ENCODE measurements around the gene TBCCD1. TPM values are rescaled to one million over a fixed set of nuclear protein-coding genes. Genes with fewer than 3 reads are reported as not detected.
"Not testable (repeated sequence)": the region's sequence is repeated elsewhere in the genome, so short reads cannot be mapped to it uniquely, and the experiment has no call there.

Gene TBCCD1
- polyA plus RNA-seq, 4 donors = 3.2 to 15.6 (median 5.3) TPM

GRCh38 chr3:186577521-186577920 lies 10.4 kb upstream of the TBCCD1 start:
- Histone ChIP-seq H3K4me3 (ENCODE audit: low read depth in 1 of 3, low read length in 3 of 3) (no peak overlapping the region), H3K4me1 (ENCODE audit: control insufficient read depth in 3 of 3, insufficient read depth in 2 of 3, low read depth in 1 of 3, low read length in 2 of 3) (no peaks in the 10 kb centered on the region), H3K27me3 (ENCODE audit: control insufficient read depth in 3 of 3, insufficient read depth in 3 of 3, low read length in 3 of 3) (no peaks in the 10 kb centered on the region), H3K9me3 (ENCODE audit: control insufficient read depth in 2 of 2, insufficient read depth in 1 of 2, low read depth in 1 of 2, low read length in 1 of 2) (no peaks in the 10 kb centered on the region), H3K36me3 (ENCODE audit: control insufficient read depth in 3 of 3, insufficient read depth in 2 of 3, low read depth in 1 of 3, low read length in 3 of 3) (peaks cover 3 to 25% (median 12%) of the 10 kb centered on the region in 3 donors), H3K27ac (ENCODE audit: low read depth in 1 of 3, low read length in 2 of 3) (no peak overlapping the region)
- FAIRE-seq (no peak), DNase-seq (no peak)
- WGBS, 3 donors = 76 to 79% (median 78%) methylated on average over 2 of the region's 2 CpGs

GRCh38 chr3:186571644-186572013 lies 4.5 kb upstream of the TBCCD1 start:
- no peaks in the 10 kb centered on the region for H3K9me3 ChIP-seq (ENCODE audit: control insufficient read depth in 2 of 2, insufficient read depth in 1 of 2, low read depth in 1 of 2, low read length in 1 of 2)
- peaks cover 0 to 15% (median 12%) of the 10 kb centered on the region in 3 donors for H3K36me3 ChIP-seq (ENCODE audit: control insufficient read depth in 3 of 3, insufficient read depth in 2 of 3, low read depth in 1 of 3, low read length in 3 of 3)
- H3K27me3 ChIP-seq (ENCODE audit: control insufficient read depth in 3 of 3, insufficient read depth in 3 of 3, low read length in 3 of 3) = no peaks in the 10 kb centered on the region
- peaks cover 0 to 9% (median 0%) of the 10 kb centered on the region in 3 donors for H3K4me1 ChIP-seq (ENCODE audit: control insufficient read depth in 3 of 3, insufficient read depth in 2 of 3, low read depth in 1 of 3, low read length in 2 of 3)
- FAIRE-seq = no peak
- peak overlapping the region in 2 of 3 donors; percentile 80 to 91 for H3K4me3 ChIP-seq (ENCODE audit: low read depth in 1 of 3, low read length in 3 of 3)
- 17 to 32% (median 23%) methylated on average over 2 of the region's 2 CpGs for whole genome bisulfite sequencing, 3 donors
- no peak for DNase-seq
- no peak overlapping the region for H3K27ac ChIP-seq (ENCODE audit: low read depth in 1 of 3, low read length in 2 of 3)

GRCh38 chr3:186570941-186571643 lies 4.0 kb upstream of the TBCCD1 start:
- Histone ChIP-seq H3K9me3 (ENCODE audit: control insufficient read depth in 2 of 2, insufficient read depth in 1 of 2, low read depth in 1 of 2, low read length in 1 of 2) (no peaks in the 10 kb centered on the region), H3K27me3 (ENCODE audit: control insufficient read depth in 3 of 3, insufficient read depth in 3 of 3, low read length in 3 of 3) (no peaks in the 10 kb centered on the region), H3K4me1 (ENCODE audit: control insufficient read depth in 3 of 3, insufficient read depth in 2 of 3, low read depth in 1 of 3, low read length in 2 of 3) (peaks cover 0 to 13% (median 0%) of the 10 kb centered on the region in 3 donors), H3K36me3 (ENCODE audit: control insufficient read depth in 3 of 3, insufficient read depth in 2 of 3, low read depth in 1 of 3, low read length in 3 of 3) (peaks cover 0 to 12% (median 11%) of the 10 kb centered on the region in 3 donors), H3K27ac (ENCODE audit: low read depth in 1 of 3, low read length in 2 of 3) (peak overlapping the region; percentile 79 to 93 (median 88)), H3K4me3 (ENCODE audit: low read depth in 1 of 3, low read length in 3 of 3) (peak overlapping the region; percentile 80 to 91 (median 81))
- 1 to 6% (median 3%) methylated on average over 21 of the region's 21 CpGs for WGBS, 3 donors
- DNase-seq = peak; percentile 13 to 30
- FAIRE-seq = no peak

GRCh38 chr3:186570096-186570940 lies 3.2 kb upstream of the TBCCD1 start, which contains the start of gene DNAJB11:
Gene DNAJB11 (plus strand): TSS chr3:186570720. CDS start chr3:186570898, 178 bp downstream.
- H3K27me3 ChIP-seq (ENCODE audit: control insufficient read depth in 3 of 3, insufficient read depth in 3 of 3, low read length in 3 of 3) = no peaks in the 10 kb centered on the region
- FAIRE-seq (peak; percentile 49), DNase-seq (peak; percentile 100)
- H3K4me3 ChIP-seq (ENCODE audit: low read depth in 1 of 3, low read length in 3 of 3) = peak within 1 kb of the TSS; percentile 80 to 91 (median 81)
- peaks cover 0 to 12% (median 6%) of the 10 kb centered on the region in 3 donors for H3K36me3 ChIP-seq (ENCODE audit: control insufficient read depth in 3 of 3, insufficient read depth in 2 of 3, low read depth in 1 of 3, low read length in 3 of 3)
- H3K4me1 ChIP-seq (ENCODE audit: control insufficient read depth in 3 of 3, insufficient read depth in 2 of 3, low read depth in 1 of 3, low read length in 2 of 3) = peaks cover 0 to 13% (median 0%) of the 10 kb centered on the region in 3 donors
- 0 to 1% (median 0%) methylated on average over 57 to 59 of the region's 59 CpGs for WGBS, 3 donors
- peak within 1 kb of the TSS; percentile 79 to 93 (median 88) for H3K27ac ChIP-seq (ENCODE audit: low read depth in 1 of 3, low read length in 2 of 3)
- no peaks in the 10 kb centered on the region for H3K9me3 ChIP-seq (ENCODE audit: control insufficient read depth in 2 of 2, insufficient read depth in 1 of 2, low read depth in 1 of 2, low read length in 1 of 2)

GRCh38 chr3:186569779-186570095 lies 2.6 kb upstream of the TBCCD1 start:
- Histone ChIP-seq H3K9me3 (ENCODE audit: control insufficient read depth in 2 of 2, insufficient read depth in 1 of 2, low read depth in 1 of 2, low read length in 1 of 2) (no peaks in the 10 kb centered on the region), H3K27ac (ENCODE audit: low read depth in 1 of 3, low read length in 2 of 3) (peak overlapping the region in 2 of 3 donors; percentile 44 to 91), H3K36me3 (ENCODE audit: control insufficient read depth in 3 of 3, insufficient read depth in 2 of 3, low read depth in 1 of 3, low read length in 3 of 3) (peaks cover 0 to 9% (median 4%) of the 10 kb centered on the region in 3 donors), H3K27me3 (ENCODE audit: control insufficient read depth in 3 of 3, insufficient read depth in 3 of 3, low read length in 3 of 3) (no peaks in the 10 kb centered on the region), H3K4me3 (ENCODE audit: low read depth in 1 of 3, low read length in 3 of 3) (peak overlapping the region; percentile 24 to 91 (median 53)), H3K4me1 (ENCODE audit: control insufficient read depth in 3 of 3, insufficient read depth in 2 of 3, low read depth in 1 of 3, low read length in 2 of 3) (peaks cover 0 to 13% (median 0%) of the 10 kb centered on the region in 3 donors)
- DNase-seq (peak in 1 of 2 donors; percentile 2), FAIRE-seq (no peak)
- WGBS, 3 donors = 2 to 5% (median 3%) methylated on average over 7 of the region's 7 CpGs

- not testable (repeated sequence) for H3K27me3 ChIP-seq (ENCODE audit: control insufficient read depth in 3 of 3, insufficient read depth in 3 of 3, low read length in 3 of 3); DNase-seq; H3K27ac ChIP-seq (ENCODE audit: low read depth in 1 of 3, low read length in 2 of 3); H3K36me3 ChIP-seq (ENCODE audit: control insufficient read depth in 3 of 3, insufficient read depth in 2 of 3, low read depth in 1 of 3, low read length in 3 of 3); FAIRE-seq; H3K9me3 ChIP-seq (ENCODE audit: control insufficient read depth in 2 of 2, insufficient read depth in 1 of 2, low read depth in 1 of 2, low read length in 1 of 2)
- H3K4me3 ChIP-seq (ENCODE audit: low read depth in 1 of 3, low read length in 3 of 3) = peak overlapping the region in 1 of 3 donors; percentile 53
- WGBS, 3 donors = 28 to 77% (median 46%) methylated on average over 11 of the region's 11 CpGs
- peaks cover 0 to 13% (median 0%) of the 10 kb centered on the region in 3 donors for H3K4me1 ChIP-seq (ENCODE audit: control insufficient read depth in 3 of 3, insufficient read depth in 2 of 3, low read depth in 1 of 3, low read length in 2 of 3)
Observed at GRCh38 chr3:186569361-186569760, 2.2 kb upstream of the TBCCD1 start.

- H3K27ac ChIP-seq (ENCODE audit: low read depth in 1 of 3, low read length in 2 of 3) = peak overlapping the region; percentile 89 to 99 (median 91)
- no peaks in the 10 kb centered on the region for H3K9me3 ChIP-seq (ENCODE audit: control insufficient read depth in 2 of 2, insufficient read depth in 1 of 2, low read depth in 1 of 2, low read length in 1 of 2)
- H3K27me3 ChIP-seq (ENCODE audit: control insufficient read depth in 3 of 3, insufficient read depth in 3 of 3, low read length in 3 of 3) = no peaks in the 10 kb centered on the region
- H3K36me3 ChIP-seq (ENCODE audit: control insufficient read depth in 3 of 3, insufficient read depth in 2 of 3, low read depth in 1 of 3, low read length in 3 of 3) = peaks cover 0 to 5% (median 0%) of the 10 kb centered on the region in 3 donors
- H3K4me3 ChIP-seq (ENCODE audit: low read depth in 1 of 3, low read length in 3 of 3) = peak overlapping the region; percentile 70 to 75 (median 71)
- H3K4me1 ChIP-seq (ENCODE audit: control insufficient read depth in 3 of 3, insufficient read depth in 2 of 3, low read depth in 1 of 3, low read length in 2 of 3) = peaks cover 0 to 10% (median 0%) of the 10 kb centered on the region in 3 donors
- DNase-seq (no peak), FAIRE-seq (no peak)
- 0% methylated on average over 14 of the region's 14 CpGs for WGBS, 3 donors
Observed at GRCh38 chr3:186566772-186567071, 417 bp downstream of the TBCCD1 start.

- FAIRE-seq = no peak
- Histone ChIP-seq H3K36me3 (ENCODE audit: control insufficient read depth in 3 of 3, insufficient read depth in 2 of 3, low read depth in 1 of 3, low read length in 3 of 3) (peaks cover 0 to 5% (median 0%) of the 10 kb centered on the region in 3 donors), H3K4me1 (ENCODE audit: control insufficient read depth in 3 of 3, insufficient read depth in 2 of 3, low read depth in 1 of 3, low read length in 2 of 3) (peaks cover 0 to 10% (median 0%) of the 10 kb centered on the region in 3 donors)
Observed at GRCh38 chr3:186564586-186564985, 2.6 kb downstream of the TBCCD1 start.

More at GRCh38 chr3:186564586-186564985, 2.6 kb downstream of the TBCCD1 start:
- H3K27ac ChIP-seq (ENCODE audit: low read depth in 1 of 3, low read length in 2 of 3) = no peak overlapping the region
- no peak overlapping the region for H3K4me3 ChIP-seq (ENCODE audit: low read depth in 1 of 3, low read length in 3 of 3)
- no peak for DNase-seq
- no peaks in the 10 kb centered on the region for H3K27me3 ChIP-seq (ENCODE audit: control insufficient read depth in 3 of 3, insufficient read depth in 3 of 3, low read length in 3 of 3)
- no peaks in the 10 kb centered on the region for H3K9me3 ChIP-seq (ENCODE audit: control insufficient read depth in 2 of 2, insufficient read depth in 1 of 2, low read depth in 1 of 2, low read length in 1 of 2)
